Smooth muscle cell (in vitro differentiated cells): Measurements from ENCODE around the gene GCKR. TPM values are rescaled to one million over a fixed set of nuclear protein-coding genes. Genes with fewer than 3 reads are reported as not detected.

ENCODE experiments used
- DNase-seq: peaks from one replicate; lab custom pipeline; 2025; ENCODE audit not compliant: unreplicated experiment; lab: John Stamatoyannopoulos, UW
- H2AFZ ChIP-seq: fragments of 200-600 bp; sonication (generic); 2 replicates; pipeline ENCODE4 v1.6.0; 2016; ENCODE audit warnings: antibody characterized with exemption, low read depth, mild to moderate bottlenecking
- H3F3A ChIP-seq: fragments of 200-600 bp; sonication (generic); 2 replicates; pipeline ENCODE4 v1.6.0; 2017; ENCODE audit warnings: antibody characterized with exemption, low read depth
- H3K27ac ChIP-seq: fragments of 200-600 bp; sonication (generic); 2 replicates; pipeline ENCODE4 v1.5.1; 2016; ENCODE audit warnings: low read depth, mild to moderate bottlenecking
- H3K27me3 ChIP-seq: fragments of 200-600 bp; sonication (generic); 2 replicates; pipeline ENCODE4 v1.6.1; 2016; ENCODE audit warnings: low read depth, mild to moderate bottlenecking
- H3K36me3 ChIP-seq: fragments of 200-600 bp; sonication (generic); 2 replicates; pipeline ENCODE4 v1.5.1; 2016; ENCODE audit warnings: low read depth
- H3K4me1 ChIP-seq: fragments of 200-600 bp; sonication (generic); 2 replicates; pipeline ENCODE4 v1.5.1; 2016; ENCODE audit warnings: low read depth
- H3K4me2 ChIP-seq: fragments of 200-600 bp; sonication (generic); 2 replicates; pipeline ENCODE4 v1.6.0; 2016; ENCODE audit warnings: mild to moderate bottlenecking
- H3K4me3 ChIP-seq: fragments of 200-600 bp; sonication (generic); 2 replicates; pipeline ENCODE4 v1.5.1; 2016; ENCODE audit warnings: mild to moderate bottlenecking
- H3K79me2 ChIP-seq: fragments of 200-600 bp; sonication (generic); 2 replicates; pipeline ENCODE4 v1.6.0; 2016; ENCODE audit warnings: low read depth, mild to moderate bottlenecking
- H3K9ac ChIP-seq: fragments of 200-600 bp; sonication (generic); 2 replicates; pipeline ENCODE4 v1.6.0; 2016; ENCODE audit warnings: low read depth
- H3K9me3 ChIP-seq: fragments of 200-600 bp; sonication (generic); replicated peaks from 2 replicates; pipeline ENCODE4 v1.5.1; 2016; ENCODE audit warnings: low read depth
- H4K20me1 ChIP-seq: fragments of 200-600 bp; sonication (generic); 2 replicates; pipeline ENCODE4 v1.6.0; 2016; ENCODE audit warnings: low read depth
- WGBS: methylation state at CpG from one replicate; pipeline ENCODE4 v1.1.7; 2016; ENCODE audit warnings: low lambda C conversion rate; 5-methylcytosine and 5-hydroxymethylcytosine counted together
- polyA plus RNA-seq: library from polyadenylated mRNA; unstranded; fragments of >200 nt; fragmentation: Nextera tagmentation; extraction: Ambion mirVana; gene quantifications from 2 replicates; pipeline ENCODE4 v1.2.1, GENCODE V29; 2016
- total RNA-seq: library from RNA; depleted of rRNA; stranded (reverse); fragments of >200 nt; gene quantifications from 2 replicates; pipeline ENCODE4 v1.2.3, GENCODE V29; 2014
- TF ChIP-seq, protein P1 (sequence below): fragments of 200-600 bp; sonication (generic); IDR thresholded peaks from 2 replicates; pipeline ENCODE4 v1.5.1; 2017; ENCODE audit warnings: borderline replicate concordance, mild to moderate bottlenecking, antibody characterized with exemption; ENCODE audit not compliant: insufficient read depth, poor library complexity, severe bottlenecking

The GCKR gene
- total and polyA plus RNA-seq, 2 experiments from 2014 or later: 0.70 TPM; not detected in 1

DNA sequence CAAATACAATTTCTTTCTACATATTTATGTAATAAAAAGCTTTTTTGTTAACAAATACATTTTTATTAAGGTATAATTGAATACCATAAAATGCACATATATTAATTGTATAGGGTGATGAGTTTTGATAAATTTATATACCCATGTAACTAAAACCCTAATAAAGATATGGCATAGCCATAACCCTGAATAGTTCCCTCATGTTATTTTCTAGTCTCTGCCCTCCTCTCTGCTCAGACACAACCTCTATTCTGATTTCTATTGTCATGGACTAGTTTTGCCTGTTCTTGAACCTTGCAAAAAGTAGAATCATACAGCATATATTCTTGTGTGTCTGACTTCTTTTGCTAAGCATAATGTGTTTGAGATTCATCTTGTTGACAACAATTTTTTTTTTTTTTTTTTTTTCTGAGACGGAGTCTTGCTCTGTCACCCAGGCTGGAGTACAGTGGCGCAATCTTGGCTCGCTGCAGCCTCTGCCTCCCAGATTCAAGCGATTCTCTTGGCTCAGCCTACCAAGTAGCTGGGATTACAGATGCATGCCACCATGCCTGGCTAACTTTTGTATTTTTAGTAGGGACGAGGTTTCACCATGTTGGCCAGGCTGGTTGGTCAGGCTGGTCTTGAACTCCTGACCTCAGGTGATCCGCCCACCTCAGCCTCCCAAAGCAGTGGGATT, 47.6 kb downstream of the GCKR start:
- Histone ChIP-seq H3F3A (no peaks in the 10 kb centered on the region), H3K9me3 (no peaks in the 10 kb centered on the region), H2AFZ (no peak overlapping the region), H4K20me1 (no peaks in the 10 kb centered on the region), H3K36me3 (no peaks in the 10 kb centered on the region), H3K4me3 (no peak overlapping the region), H3K79me2 (no peaks in the 10 kb centered on the region), H3K27me3 (peaks cover 3% of the 10 kb centered on the region), H3K4me1 (no peaks in the 10 kb centered on the region), H3K27ac (no peak overlapping the region), H3K4me2 (no peak overlapping the region), H3K9ac (no peak overlapping the region)
- TF ChIP-seq, protein P1, sequence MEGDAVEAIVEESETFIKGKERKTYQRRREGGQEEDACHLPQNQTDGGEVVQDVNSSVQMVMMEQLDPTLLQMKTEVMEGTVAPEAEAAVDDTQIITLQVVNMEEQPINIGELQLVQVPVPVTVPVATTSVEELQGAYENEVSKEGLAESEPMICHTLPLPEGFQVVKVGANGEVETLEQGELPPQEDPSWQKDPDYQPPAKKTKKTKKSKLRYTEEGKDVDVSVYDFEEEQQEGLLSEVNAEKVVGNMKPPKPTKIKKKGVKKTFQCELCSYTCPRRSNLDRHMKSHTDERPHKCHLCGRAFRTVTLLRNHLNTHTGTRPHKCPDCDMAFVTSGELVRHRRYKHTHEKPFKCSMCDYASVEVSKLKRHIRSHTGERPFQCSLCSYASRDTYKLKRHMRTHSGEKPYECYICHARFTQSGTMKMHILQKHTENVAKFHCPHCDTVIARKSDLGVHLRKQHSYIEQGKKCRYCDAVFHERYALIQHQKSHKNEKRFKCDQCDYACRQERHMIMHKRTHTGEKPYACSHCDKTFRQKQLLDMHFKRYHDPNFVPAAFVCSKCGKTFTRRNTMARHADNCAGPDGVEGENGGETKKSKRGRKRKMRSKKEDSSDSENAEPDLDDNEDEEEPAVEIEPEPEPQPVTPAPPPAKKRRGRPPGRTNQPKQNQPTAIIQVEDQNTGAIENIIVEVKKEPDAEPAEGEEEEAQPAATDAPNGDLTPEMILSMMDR: no peak
- WGBS: 92% methylated on average over 6 of the region's 6 CpGs
- no peak for DNase-seq

GRCh38 chr2:27545348-27546141, 48.9 kb downstream of the GCKR start:
- Histone ChIP-seq H3K27ac (no peak overlapping the region), H3F3A (no peaks in the 10 kb centered on the region), H4K20me1 (no peaks in the 10 kb centered on the region), H3K9ac (no peak overlapping the region), H2AFZ (no peak overlapping the region), H3K27me3 (peaks cover 3% of the 10 kb centered on the region), H3K9me3 (no peaks in the 10 kb centered on the region), H3K79me2 (no peaks in the 10 kb centered on the region), H3K36me3 (no peaks in the 10 kb centered on the region), H3K4me1 (no peaks in the 10 kb centered on the region), H3K4me3 (no peak overlapping the region), H3K4me2 (no peak overlapping the region)
- no peak for DNase-seq
- TF ChIP-seq, protein P1: no peak
- 92% methylated on average over 5 of the region's 5 CpGs for WGBS

GRCh38 chr2:27549303-27549702, 52.7 kb downstream of the GCKR start:
- H3K4me1 ChIP-seq: no peaks in the 10 kb centered on the region
- H3K9ac ChIP-seq: no peak overlapping the region
- H3F3A ChIP-seq: no peaks in the 10 kb centered on the region
- H3K27ac ChIP-seq: no peak overlapping the region
- H3K36me3 ChIP-seq: no peaks in the 10 kb centered on the region
- no peaks in the 10 kb centered on the region for H4K20me1 ChIP-seq
- WGBS: 90% methylated on average over 1 of the region's 1 CpG
- H3K27me3 ChIP-seq: peaks cover 10% of the 10 kb centered on the region
- H2AFZ ChIP-seq: no peak overlapping the region
- no peaks in the 10 kb centered on the region for H3K9me3 ChIP-seq
- no peak overlapping the region for H3K4me3 ChIP-seq
- H3K4me2 ChIP-seq: no peak overlapping the region
- H3K79me2 ChIP-seq: no peaks in the 10 kb centered on the region
- no peak for DNase-seq
- TF ChIP-seq, protein P1: no peak
